SU-DHL-6 (cell line): ENCODE results near the gene FRS2.

Source experiments
- CTCF ChIP-seq: fragments of 200-600 bp; sonication (generic); IDR thresholded peaks from one replicate; pipeline ENCODE4 v1.5.1; 2017; ENCODE audit warnings: antibody characterized with exemption, mild to moderate bottlenecking, low read length, moderate library complexity; ENCODE audit not compliant: insufficient read depth, poor library complexity, severe bottlenecking
- EZH2phosphoT487 ChIP-seq: fragments of 200-600 bp; sonication (generic), shearing (Covaris generic); conservative IDR thresholded peaks from 2 replicates; pipeline ENCODE4 v1.6.1; 2018; ENCODE audit warnings: mild to moderate bottlenecking, antibody characterized with exemption, low read length, moderate library complexity, mixed read lengths

- TF ChIP-seq CTCF (no peak), EZH2phosphoT487 (no peak)
Observed at GRCh38 chr12:69608114-69608513, 137.9 kb downstream of the FRS2 start.
